ENCODE measurements around the gene CUEDC1. TPM values are rescaled to one million over a fixed set of nuclear protein-coding genes. Genes with fewer than 3 reads are reported as not detected.

Gene CUEDC1
- total and polyA plus RNA-seq, 2 of the 13 experiments (the other 11 are each of a cell fraction or from before 2014, with no cell fraction given): 7.4 to 12.9 TPM

- TF ChIP-seq PRDM15 (CRISPR knock-in tag; IDR thresholded peaks at IDR 0.05) (peak; percentile 85), PRDM4 (CRISPR knock-in tag; IDR thresholded peaks at IDR 0.05; ENCODE audit: borderline replicate concordance) (no peak), ZNF24 (IDR thresholded peaks at IDR 0.05) (no peak), ZNF691 (CRISPR knock-in tag; IDR thresholded peaks at IDR 0.05; ENCODE audit: borderline replicate concordance, low read depth) (peak; percentile 93), RXRB (CRISPR knock-in tag; IDR thresholded peaks at IDR 0.05; ENCODE audit: borderline replicate concordance) (peak; percentile 79), MIXL1 (CRISPR knock-in tag; IDR thresholded peaks at IDR 0.05) (peak; percentile 57; the same call in 1 of the 2 replicates), ZSCAN5A (CRISPR knock-in tag; IDR thresholded peaks at IDR 0.05; ENCODE audit: borderline replicate concordance) (no peak), ZNF761 (CRISPR knock-in tag; conservative IDR thresholded peaks at IDR 0.05) (peak; percentile 78; the same call in 1 of the 2 replicates), ZNF224 (CRISPR knock-in tag; IDR thresholded peaks at IDR 0.05) (peak; percentile 19; the same call in 1 of the 2 replicates), SIN3A (IDR thresholded peaks at IDR 0.05; ENCODE audit: borderline replicate concordance, low read depth, low read length) (no peak; the same call in 1 of the 2 replicates), HNRNPL (IDR thresholded peaks at IDR 0.05; ENCODE audit: low read depth, low read length) (peak; percentile 93; the same call in 1 of the 2 replicates), RAD21 (CRISPR knock-in tag; IDR thresholded peaks at IDR 0.05) (peak; percentile 9; the same call in 1 of the 2 replicates), ZNF580 (CRISPR knock-in tag; IDR thresholded peaks at IDR 0.05; ENCODE audit: borderline replicate concordance, low read depth) (peak; percentile 89), ZKSCAN1 (IDR thresholded peaks at IDR 0.05; ENCODE audit: low read length) (no peak)
- TF ChIP-seq, protein P1, sequence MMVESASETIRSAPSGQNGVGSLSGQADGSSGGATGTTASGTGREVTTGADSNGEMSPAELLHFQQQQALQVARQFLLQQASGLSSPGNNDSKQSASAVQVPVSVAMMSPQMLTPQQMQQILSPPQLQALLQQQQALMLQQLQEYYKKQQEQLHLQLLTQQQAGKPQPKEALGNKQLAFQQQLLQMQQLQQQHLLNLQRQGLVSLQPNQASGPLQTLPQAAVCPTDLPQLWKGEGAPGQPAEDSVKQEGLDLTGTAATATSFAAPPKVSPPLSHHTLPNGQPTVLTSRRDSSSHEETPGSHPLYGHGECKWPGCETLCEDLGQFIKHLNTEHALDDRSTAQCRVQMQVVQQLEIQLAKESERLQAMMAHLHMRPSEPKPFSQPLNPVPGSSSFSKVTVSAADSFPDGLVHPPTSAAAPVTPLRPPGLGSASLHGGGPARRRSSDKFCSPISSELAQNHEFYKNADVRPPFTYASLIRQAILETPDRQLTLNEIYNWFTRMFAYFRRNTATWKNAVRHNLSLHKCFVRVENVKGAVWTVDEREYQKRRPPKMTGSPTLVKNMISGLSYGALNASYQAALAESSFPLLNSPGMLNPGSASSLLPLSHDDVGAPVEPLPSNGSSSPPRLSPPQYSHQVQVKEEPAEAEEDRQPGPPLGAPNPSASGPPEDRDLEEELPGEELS (CRISPR knock-in tag; IDR thresholded peaks at IDR 0.05): peak; percentile 70
These were observed 93.2 kb downstream of the CUEDC1 start (continued) for GRCh38 chr17:57861790-57862693.

Data from HepG2 (cell line).